Stimulated activated CD8-positive, alpha-beta memory T cell treated with anti-CD3 and anti-CD28 coated beads, Interleukin-15, amount 100 ng/mL, for 1 hour (primary cell): ENCODE results near the gene KRT31.
"Not testable (repeated sequence)": the region's sequence is repeated elsewhere in the genome, so short reads cannot be mapped to it uniquely, and the experiment has no call there.

ENCODE experiments used
- DNase-seq: peaks from one replicate; pipeline ENCODE4 v3.0.0-alpha.2; 2020; ENCODE audit warnings: low read depth

Gene KRT31

GRCh38 chr17:41387670-41388069 lies 9.7 kb downstream of the KRT31 start:
- no peak for DNase-seq

DNA sequence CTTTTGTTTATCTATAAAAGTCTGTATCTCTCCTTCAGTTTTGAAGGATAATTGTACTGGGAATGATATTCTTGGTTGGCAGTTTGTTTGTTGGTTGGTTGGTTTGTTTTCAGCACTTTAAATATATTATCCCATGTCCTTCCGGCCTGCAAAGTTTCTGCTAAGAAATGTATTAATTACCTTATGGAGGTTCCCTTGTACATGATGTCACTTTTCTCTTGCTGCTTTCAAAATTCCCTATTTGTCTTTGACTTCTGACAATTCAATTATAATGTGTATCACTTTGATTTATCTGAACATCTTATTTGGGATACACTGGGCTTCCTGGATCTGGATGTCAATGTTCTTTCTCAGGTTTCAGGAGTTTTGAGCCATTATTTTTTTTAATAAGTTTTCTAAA lies 11.2 kb downstream of the KRT31 start:
- no peak for DNase-seq

DNA sequence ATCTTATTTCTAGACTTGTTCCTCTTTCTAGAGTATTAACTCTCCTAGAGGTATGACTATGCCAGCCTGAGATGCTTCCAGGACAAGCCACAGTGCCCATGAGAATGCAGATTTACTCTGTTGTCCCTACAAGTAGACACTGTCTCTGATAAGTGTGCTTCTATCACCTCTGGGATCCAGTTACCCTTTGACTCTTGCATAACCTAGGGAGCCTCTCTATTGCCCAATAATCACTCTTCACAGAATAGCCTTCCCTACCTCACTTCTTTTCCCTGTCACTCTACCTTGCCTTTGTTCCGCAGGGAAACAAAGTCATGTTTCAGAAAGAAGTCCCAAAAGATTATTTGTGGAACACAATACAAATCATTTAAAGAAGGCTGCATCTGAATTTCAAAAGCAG lies 13.7 kb downstream of the KRT31 start:
- DNase-seq: no peak

- no peak for DNase-seq
These were observed 15.0 kb downstream of the KRT31 start for GRCh38 chr17:41382394-41382793.

- not testable (repeated sequence) for DNase-seq
These were observed 15.5 kb downstream of the KRT31 start, which contains the start of gene KRT34 for GRCh38 chr17:41381943-41382342. KRT34 (minus strand) TSS chr17:41382306; CDS start chr17:41382246, 60 bp downstream.

- not testable (repeated sequence) for DNase-seq
These were observed 17.3 kb downstream of the KRT31 start for GRCh38 chr17:41380091-41380490.

DNA sequence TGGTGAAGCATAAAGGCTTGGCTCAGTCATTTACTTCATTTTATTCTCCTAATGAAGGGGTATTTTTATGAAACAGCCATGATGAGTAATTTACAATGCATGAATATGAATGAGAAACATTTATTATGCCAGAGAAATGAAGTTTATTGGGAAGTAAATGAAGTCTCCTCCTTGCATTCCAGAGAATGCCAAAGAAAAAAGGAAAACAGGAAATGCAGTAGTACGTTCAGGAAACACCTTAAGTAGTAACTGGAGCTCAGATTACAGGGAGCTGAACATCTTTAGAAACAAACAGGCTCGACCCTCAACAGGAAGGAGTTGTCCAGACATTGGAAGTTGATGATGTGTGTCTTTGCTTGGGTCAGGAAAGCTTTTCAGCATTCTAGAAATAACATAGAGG lies 19.9 kb downstream of the KRT31 start:
- no peak for DNase-seq

- no peak for DNase-seq
These were observed 27.7 kb downstream of the KRT31 start, which contains the start of gene KRT33B for GRCh38 chr17:41369713-41370112. KRT33B (minus strand) TSS chr17:41369813; CDS start chr17:41369750, 63 bp downstream.

DNA sequence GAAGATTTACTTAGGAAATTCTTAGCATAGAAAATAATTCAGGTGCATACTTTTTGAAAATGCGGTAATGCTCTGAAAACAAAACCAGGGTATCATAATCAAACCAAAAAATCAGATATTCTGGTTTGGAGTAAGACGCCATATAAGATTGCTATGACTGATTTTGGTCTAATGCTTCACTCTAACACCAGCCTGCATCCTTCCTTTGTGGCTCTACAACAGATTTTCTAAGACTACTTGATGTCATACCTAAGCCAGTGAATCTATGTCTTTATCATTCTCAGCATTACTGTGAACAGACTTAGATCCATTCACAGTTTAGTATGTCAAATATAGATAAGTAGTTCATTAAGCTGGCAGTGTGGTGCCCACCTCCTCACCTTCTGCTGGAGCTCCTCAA lies 28.4 kb downstream of the KRT31 start:
- DNase-seq: no peak

DNA sequence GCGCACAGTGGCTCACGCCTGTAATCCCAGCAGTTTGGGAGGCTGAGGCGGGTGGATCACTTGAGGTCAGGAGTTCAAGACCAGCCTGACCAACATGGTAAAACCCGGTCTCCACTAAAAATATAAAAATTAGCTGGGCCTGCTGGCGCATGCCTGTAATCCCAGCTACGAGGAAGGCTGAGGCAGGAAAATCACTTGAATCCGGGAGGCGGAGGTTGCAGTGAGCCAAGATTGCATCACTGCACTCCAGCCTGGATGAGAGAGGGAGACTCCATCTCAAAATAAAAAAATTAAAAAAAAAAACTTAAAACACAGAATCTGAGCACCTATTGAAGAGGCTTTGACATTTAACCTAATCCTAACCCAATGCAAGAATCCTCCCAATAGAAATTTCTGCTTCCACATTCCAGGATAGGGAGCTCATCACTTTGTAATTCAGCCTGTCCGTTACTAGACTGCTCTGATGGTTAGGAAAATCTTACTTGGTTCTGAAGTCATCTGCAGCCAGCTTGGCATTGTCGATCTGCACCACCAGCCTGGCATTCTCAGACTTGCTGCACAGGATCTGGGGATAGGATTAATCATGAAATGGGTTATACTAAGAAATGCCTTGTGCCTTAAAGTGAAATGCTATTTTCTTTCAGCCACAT lies 29.9 kb downstream of the KRT31 start:
- DNase-seq: no peak

DNA sequence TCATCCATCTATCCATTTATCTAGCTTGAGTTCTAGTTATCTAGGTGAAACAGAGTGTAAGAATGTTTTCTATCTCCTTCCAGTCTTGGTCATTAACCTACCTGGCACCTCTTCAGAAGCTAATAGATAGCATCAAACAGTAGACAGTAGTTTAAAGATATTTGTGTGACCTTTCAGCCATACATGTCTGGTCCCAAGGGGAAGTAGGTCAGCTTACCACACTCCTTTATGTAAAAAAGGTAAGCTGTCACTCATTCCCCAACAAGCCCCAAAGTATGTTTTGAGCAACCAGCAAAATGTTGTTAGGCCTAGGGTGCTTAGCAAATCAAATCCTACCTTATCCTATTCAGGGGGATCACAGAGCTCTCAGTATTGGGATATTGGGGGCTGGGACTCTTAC lies 31.3 kb downstream of the KRT31 start:
- DNase-seq: no peak

DNA sequence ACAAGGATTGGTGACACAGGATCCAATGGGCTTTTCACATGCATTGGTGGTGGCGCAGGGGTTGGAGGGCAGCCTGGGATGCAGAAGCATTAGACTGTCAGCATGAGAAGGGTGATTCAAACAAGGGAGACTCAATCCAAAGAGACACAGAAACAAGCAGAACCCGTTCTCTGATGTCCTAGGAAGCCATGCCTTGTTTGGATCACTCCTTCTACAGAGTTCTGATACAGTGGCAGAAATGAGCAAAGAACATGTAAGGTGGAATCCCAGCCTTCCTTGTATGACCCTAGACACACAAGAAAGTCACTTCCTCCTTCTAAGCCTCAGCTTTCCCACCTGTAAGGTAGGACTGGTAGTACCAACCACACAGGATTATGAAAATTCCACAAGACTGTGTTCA lies 33.5 kb downstream of the KRT31 start:
- DNase-seq: no peak

DNA sequence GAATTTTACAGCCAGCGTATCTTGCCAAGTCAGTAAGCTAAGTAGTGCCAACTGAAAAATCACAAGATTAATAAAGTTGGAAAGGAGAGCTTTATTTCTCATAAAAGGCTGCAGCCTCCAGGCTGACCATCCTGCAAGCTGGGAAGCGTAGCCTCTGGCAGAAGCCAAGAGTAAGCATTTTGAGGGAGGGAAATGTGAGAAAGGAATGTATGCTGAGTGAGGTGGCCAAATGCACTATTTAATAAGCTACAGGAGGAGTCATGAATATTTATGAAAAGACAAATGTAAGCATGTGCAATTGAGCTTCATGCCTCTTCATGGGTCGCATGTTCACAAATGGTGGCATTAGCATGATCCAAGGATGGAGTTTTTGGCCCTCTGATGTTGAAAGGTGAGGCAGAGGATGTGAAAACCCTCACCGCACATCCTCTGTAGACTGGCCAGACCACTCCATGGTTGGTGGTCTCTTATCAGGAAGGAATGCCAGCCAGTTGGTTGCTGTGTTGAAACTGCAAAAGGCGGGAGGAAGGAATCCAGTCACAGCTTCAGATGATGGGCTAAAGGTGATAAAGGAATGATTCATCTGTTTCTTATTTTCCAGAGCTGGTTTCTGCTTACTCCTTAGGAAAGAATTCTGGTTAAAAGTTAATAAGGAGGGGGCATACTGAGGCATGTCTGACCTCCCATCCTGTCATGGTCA lies 37.0 kb downstream of the KRT31 start:
- no peak for DNase-seq

DNA sequence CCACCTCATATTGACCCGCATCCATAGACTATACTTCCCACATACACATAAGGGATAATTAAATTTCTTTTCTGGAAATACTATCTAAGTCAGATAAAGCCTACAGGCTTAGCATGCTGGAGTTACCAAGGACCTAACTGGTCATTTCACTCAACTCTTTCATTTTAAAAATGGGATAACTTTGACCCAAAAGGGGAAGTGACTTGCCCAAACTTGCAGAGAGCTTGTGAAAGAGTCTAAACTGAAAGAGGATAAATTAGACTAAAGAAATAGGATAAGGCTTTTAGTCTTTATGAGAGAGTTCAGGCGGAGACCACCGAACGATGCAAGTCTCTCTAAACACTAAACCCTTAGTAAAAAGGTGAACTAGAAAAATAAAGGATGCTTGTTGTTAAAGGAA lies 42.9 kb downstream of the KRT31 start:
- no peak for DNase-seq

DNA sequence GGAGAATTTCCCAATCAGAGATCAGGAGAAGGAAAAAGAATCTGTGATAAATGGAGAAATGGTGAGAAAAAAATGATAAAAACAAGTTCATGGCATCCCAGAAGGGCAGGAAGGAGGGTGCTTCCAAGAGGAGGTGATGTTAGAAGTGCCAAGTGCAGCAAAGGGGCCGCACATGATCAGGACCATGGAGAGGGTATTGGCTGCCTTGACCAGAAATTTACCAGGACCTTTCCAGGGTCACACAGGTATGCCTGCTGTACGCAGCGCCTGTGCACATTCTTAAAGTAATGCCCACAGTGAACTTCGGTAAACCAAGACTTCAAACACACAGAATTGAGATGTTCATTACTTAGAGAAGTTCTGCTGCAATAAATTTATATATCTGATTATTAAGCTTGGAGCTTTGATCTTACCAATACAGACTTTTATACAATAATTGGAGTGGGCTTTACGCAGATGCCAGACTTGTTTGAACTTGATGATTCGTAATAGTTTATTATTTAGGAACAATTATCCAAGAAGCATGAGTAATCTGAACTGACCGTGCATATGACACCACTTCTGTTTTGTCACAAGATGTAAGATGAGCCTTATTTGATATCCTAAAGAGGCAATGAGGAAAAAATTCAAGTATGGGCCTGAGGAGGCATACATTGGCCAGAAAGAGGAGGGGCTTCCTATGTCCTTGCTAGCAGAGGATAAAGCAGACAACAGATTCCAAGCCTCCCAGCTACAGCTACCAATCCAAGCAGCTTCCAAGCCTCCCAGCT lies 44.6 kb downstream of the KRT31 start:
- no peak for DNase-seq

- no peak for DNase-seq
These were observed 46.2 kb downstream of the KRT31 start for GRCh38 chr17:41351177-41351576.

- DNase-seq: not testable (repeated sequence)
These were observed 47.0 kb downstream of the KRT31 start, which contains the start of gene KRT33A for GRCh38 chr17:41350381-41350878. KRT33A (minus strand) TSS chr17:41350828; CDS start chr17:41350767, 61 bp downstream.

GRCh38 chr17:41347869-41348760 lies 49.3 kb downstream of the KRT31 start:
- DNase-seq: no peak

DNA sequence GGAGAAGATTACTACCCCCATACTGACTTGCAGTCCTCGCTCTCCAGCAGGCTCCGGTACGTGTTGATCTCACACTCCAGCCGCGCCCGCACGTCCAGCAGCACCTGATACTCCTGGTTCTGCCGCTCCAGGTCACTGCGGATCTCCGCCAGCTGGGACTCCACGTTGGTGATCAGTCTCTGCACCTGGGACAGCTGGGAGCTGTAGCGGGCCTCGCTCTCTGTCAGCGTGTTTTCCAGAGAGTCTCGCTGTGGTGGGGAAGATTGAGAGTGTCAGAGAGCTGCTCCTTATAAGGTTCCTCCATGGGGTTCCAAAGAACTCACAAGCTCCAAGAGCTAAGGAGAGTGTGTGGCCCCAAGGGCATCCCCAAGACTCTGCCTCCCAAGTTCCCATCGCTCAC lies 51.0 kb downstream of the KRT31 start:
- DNase-seq: not testable (repeated sequence)

- no peak for DNase-seq
These were observed 51.4 kb downstream of the KRT31 start for GRCh38 chr17:41345992-41346391.
